D721Med (cell line): Measurements from ENCODE around the gene ISG15.
"Not testable (repeated sequence)": the region's sequence is repeated elsewhere in the genome, so short reads cannot be mapped to it uniquely, and the experiment has no call there.

Experiments used
- DNase-seq: peaks from one replicate; pipeline ENCODE4 v3.0.0; 2011; ENCODE audit warnings: low spot score; ENCODE audit not compliant: insufficient read length
- FAIRE-seq: peaks from 2 replicates; lab custom pipeline; 2011; peaks lifted over from hg19 to GRCh38; lab: Jason Lieb, UNC
- TF ChIP-seq, protein P1 (sequence below): IDR thresholded peaks from 2 replicates; pipeline ENCODE4 v1.5.1; 2012; ENCODE audit warnings: mild to moderate bottlenecking, control low read depth; ENCODE audit not compliant: insufficient read depth; ENCODE audit errors: missing control alignments

ISG15 gene

DNA sequence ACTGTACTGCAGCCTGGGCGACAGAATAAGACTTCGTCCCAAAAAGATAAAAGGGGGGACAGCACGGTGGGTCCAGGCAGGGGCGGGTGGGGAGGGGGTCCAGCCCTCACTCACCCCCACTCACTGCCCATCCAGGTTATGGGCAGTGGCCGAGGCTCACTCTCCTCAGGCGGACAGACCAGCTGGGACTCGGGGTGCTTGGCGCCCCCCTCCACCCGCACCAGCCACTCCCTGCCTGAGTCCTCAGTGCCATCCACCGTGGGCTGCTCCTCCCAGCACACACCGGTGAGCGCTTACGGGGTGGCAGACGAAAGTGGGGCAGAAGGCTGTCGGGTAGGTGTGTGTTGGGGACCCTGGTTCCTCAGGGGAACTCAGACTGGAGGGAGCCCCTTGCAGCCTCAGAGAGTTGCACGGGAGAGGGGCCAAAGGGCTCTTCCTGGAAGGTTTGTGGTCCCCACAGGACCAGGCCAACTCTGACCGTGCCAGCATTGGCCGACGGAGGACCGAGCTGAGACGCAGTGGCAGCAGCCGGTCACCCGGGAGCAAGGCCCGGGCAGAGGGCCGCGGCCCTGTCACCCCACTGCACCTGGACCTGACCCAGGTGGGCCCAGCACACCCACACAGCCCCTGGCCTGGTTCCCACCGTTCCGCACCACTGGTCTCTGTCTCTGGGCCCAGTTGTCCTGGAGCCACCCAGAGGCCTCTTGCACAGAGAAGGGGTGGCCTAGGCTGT, 40.4 kb upstream of the ISG15 start:
- TF ChIP-seq, protein P1, sequence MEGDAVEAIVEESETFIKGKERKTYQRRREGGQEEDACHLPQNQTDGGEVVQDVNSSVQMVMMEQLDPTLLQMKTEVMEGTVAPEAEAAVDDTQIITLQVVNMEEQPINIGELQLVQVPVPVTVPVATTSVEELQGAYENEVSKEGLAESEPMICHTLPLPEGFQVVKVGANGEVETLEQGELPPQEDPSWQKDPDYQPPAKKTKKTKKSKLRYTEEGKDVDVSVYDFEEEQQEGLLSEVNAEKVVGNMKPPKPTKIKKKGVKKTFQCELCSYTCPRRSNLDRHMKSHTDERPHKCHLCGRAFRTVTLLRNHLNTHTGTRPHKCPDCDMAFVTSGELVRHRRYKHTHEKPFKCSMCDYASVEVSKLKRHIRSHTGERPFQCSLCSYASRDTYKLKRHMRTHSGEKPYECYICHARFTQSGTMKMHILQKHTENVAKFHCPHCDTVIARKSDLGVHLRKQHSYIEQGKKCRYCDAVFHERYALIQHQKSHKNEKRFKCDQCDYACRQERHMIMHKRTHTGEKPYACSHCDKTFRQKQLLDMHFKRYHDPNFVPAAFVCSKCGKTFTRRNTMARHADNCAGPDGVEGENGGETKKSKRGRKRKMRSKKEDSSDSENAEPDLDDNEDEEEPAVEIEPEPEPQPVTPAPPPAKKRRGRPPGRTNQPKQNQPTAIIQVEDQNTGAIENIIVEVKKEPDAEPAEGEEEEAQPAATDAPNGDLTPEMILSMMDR: no peak
- FAIRE-seq (no peak), DNase-seq (no peak)

- TF ChIP-seq, protein P1: no peak
- no peak for FAIRE-seq
- no peak for DNase-seq
Observed at GRCh38 chr1:973459-974292, 39.6 kb upstream of the ISG15 start.

- FAIRE-seq (no peak), DNase-seq (no peak)
- TF ChIP-seq, protein P1: no peak
Observed at GRCh38 chr1:974293-974640, 39.0 kb upstream of the ISG15 start.

- no peak for FAIRE-seq
- TF ChIP-seq, protein P1: no peak
- no peak for DNase-seq
Observed at GRCh38 chr1:974687-975328, 38.5 kb upstream of the ISG15 start.

GRCh38 chr1:975365-975764, 37.9 kb upstream of the ISG15 start:
- FAIRE-seq: no peak
- no peak for DNase-seq
- TF ChIP-seq, protein P1: no peak

GRCh38 chr1:975896-976683, 37.2 kb upstream of the ISG15 start:
- DNase-seq (peak; percentile 75), FAIRE-seq (no peak)
- TF ChIP-seq, protein P1: peak; percentile 39

GRCh38 chr1:976791-977190, 36.5 kb upstream of the ISG15 start:
- DNase-seq, FAIRE-seq: not testable (repeated sequence)
